ENCODE results near the gene TTC9B. TPM values are rescaled to one million over a fixed set of nuclear protein-coding genes. Genes with fewer than 3 reads are reported as not detected.
"Not testable (repeated sequence)": the region's sequence is repeated elsewhere in the genome, so short reads cannot be mapped to it uniquely, and the experiment has no call there.

TTC9B gene
- total RNA-seq, 2 donors from 2014 or later: not detected

DNA sequence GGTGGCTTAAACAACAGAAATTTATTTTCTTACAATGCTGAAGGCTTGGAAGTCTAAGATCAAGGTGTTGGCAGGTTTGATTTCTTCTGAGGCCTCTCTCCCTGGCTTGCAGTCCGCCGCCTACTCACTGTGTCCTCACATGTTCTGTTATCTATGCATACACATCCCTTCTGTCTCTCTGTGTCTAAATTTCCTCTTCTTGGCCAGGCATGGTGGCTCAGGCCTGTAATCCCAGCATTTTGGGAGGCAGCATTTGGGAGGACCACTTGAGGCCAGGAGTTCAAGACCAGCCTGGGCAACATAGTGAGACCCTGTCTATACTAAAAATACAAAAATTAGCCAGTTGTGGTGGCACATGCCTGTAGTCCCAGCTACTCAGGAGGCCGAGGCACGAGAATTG lies 46.9 kb downstream of the TTC9B start:
- H3K27ac Mint-ChIP-seq; ATAC-seq; DNase-seq (ENCODE audit: low spot score in 2 of 2); H3K9me3 Mint-ChIP-seq; H3K36me3 Mint-ChIP-seq: not testable (repeated sequence)

DNA sequence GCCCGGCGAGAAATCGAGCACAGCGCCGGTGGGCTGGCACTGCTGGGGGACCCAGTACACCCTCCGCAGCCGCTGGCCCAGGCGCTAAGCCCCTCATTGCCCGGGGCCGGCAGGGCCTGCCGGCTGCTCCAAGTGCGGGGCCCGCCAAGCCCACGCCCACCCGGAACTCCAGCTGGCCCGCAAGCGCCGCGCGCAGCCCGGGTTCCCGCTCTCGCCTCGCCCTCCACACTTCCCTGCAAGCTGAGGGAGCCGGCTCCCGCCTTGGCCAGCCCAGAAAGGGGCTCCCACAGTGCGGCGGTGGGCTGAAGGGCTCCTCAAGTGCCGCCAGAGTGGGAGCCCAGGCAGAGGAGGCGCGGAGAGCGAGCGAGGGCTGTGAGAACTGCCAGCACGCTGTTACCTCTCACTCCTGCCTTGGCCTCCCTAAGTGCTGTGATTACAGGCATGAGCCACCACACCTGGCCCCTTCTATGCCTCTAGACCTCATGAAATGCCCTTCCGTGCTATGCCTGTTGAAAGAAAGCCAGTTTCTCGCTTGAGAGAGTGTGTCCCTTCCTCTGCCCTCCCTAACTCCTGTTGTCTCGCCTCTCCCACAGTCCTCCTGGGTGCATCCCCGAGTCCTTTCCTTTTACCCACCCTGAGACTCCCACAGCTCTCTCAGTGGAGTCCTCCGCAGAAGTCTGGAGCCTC lies 47.7 kb downstream of the TTC9B start:
- not testable (repeated sequence) for H3K9me3 Mint-ChIP-seq; DNase-seq (ENCODE audit: low spot score in 2 of 2); ATAC-seq; H3K27ac Mint-ChIP-seq; H3K36me3 Mint-ChIP-seq

DNA sequence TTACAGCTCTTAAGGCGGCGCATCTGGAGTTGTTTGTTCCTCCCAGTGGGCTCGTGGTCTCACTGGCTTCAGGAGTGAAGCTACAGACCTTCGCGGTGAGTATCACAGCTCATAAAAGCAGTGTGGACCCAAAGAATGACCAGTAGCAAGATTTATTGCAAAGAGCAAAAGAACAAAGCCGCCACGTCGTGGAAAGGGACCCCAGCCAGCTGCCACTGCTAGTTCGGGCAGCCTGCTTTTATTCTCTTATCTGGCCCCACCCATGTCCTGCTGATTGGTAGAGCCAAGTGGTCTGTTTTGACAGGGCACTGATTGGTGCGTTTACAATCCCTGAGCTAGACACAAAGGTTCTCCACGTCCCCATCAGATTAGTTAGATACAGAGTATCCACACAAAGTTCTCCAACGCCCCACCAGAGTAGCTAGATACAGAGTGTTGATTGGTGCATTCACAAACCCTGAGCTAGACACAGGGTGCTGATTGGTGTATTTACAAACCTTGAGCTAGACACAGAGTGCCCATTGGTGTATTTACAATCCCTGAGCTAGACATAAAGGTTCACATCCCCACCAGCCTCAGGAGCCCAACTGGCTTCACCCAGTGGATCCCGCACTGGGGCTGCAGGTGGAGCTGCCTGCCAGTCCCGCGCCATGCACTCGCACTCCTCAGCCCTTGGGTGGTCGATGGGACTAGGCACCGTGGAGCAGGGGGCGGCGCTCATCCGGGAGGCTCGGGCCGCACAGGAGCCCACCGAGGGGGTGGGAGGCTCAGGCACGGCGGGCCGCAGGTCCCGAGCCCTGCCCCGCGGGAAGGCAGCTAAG lies 48.5 kb downstream of the TTC9B start:
- not testable (repeated sequence) for H3K27ac Mint-ChIP-seq; DNase-seq (ENCODE audit: low spot score in 2 of 2); ATAC-seq; H3K36me3 Mint-ChIP-seq; H3K9me3 Mint-ChIP-seq

Other genes starting within 250 kb of the TTC9B start
- gene PSMC4, start 247.2 kb downstream of the TTC9B start, total RNA-seq: 100 to 1,000 TPM in 1 of 2 donors, 10 to 100 TPM in 1; 93.6 to 114 TPM
- 1 to 10 TPM; 3.1 to 4.7 TPM for gene ZNF546, start 221.3 kb downstream of the TTC9B start, total RNA-seq
- 10 to 100 TPM in 1 of 2 donors, 1 to 10 TPM in 1; 5.4 to 21.5 TPM for gene ZNF780B, start 162.2 kb downstream of the TTC9B start, total RNA-seq
- gene ZNF780A, start 127.4 kb downstream of the TTC9B start, total RNA-seq: 10 to 100 TPM; 12.7 to 17.8 TPM
- gene MAP3K10, start 27.0 kb downstream of the TTC9B start, total RNA-seq: 10 to 100 TPM; 11.1 to 11.6 TPM
- gene CCNP, start 8.3 kb upstream of the TTC9B start, total RNA-seq: under 1 TPM in 1 of 2 donors, not detected in 1; 0.43 TPM
- gene AKT2, start 67.0 kb upstream of the TTC9B start, total RNA-seq: 100 to 1,000 TPM; 171 to 214 TPM
- 10 to 100 TPM; 18.9 to 24.1 TPM for gene C19orf47, start 130.0 kb upstream of the TTC9B start, total RNA-seq
- gene PLD3, start 130.3 kb upstream of the TTC9B start, total RNA-seq: 10 to 100 TPM; 79.9 to 85.4 TPM
- not detected for gene HIPK4, start 171.8 kb upstream of the TTC9B start, total RNA-seq
- gene PRX, start 195.0 kb upstream of the TTC9B start, total RNA-seq: 1 to 10 TPM in 1 of 2 donors, under 1 TPM in 1; 0.77 to 1.6 TPM
- 10 to 100 TPM; 13.8 to 17.9 TPM for gene SERTAD1, start 207.6 kb upstream of the TTC9B start, total RNA-seq
- gene SERTAD3, start 226.0 kb upstream of the TTC9B start, total RNA-seq: 10 to 100 TPM; 14.3 to 23.4 TPM
- gene BLVRB, start 247.4 kb upstream of the TTC9B start, total RNA-seq: 10 to 100 TPM; 39.7 to 52.2 TPM
- gene SPTBN4, start 248.6 kb upstream of the TTC9B start, total RNA-seq: 1 to 10 TPM; 3.7 to 4.2 TPM